Activated CD8-positive, alpha-beta memory T cell treated with anti-CD3 and anti-CD28 coated beads, Interleukin-2, amount 50 U/mL, for 48 hours (primary cell): ENCODE results near the gene HEBP1.
A peak's percentile ranks its signal among the peaks of the same experiment; 100 is the strongest.

Source experiments
- DNase-seq: peaks from one replicate; pipeline ENCODE4 v3.0.0-alpha.2; 2020

HEBP1 gene

DNA sequence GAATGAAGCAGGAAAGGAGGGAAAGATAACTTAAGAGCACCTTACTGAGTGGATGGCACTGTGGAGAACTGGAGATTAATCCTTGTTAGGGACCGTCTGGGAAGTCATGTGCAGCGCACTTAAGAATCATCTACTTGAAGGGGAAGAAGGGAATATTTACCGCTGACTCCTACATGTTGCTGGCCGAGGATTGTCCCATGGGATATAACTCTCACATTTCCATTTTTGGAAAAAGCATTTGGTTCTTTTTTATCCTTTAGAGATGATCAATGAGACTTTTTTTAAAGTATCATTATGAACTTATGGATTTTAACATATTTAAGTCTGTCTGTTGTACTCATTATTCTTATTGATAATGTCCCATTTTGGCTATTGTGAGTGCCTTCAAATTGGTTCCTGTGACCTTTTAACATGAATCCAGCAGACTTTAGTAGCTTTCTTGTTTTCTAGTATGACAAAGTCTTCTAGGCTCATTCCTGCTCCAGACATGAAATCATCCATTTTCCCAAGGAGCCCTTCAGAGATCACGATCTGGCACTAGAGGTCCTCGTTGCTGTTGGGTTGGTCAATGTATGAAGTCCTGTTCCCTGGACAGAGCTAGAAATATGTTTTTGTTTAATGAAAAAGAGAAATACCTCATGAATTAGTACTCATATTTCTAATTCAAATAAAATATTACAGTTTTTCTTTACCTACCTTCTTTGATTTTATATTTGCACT lies 23.9 kb upstream of the HEBP1 start:
- no peak for DNase-seq

DNA sequence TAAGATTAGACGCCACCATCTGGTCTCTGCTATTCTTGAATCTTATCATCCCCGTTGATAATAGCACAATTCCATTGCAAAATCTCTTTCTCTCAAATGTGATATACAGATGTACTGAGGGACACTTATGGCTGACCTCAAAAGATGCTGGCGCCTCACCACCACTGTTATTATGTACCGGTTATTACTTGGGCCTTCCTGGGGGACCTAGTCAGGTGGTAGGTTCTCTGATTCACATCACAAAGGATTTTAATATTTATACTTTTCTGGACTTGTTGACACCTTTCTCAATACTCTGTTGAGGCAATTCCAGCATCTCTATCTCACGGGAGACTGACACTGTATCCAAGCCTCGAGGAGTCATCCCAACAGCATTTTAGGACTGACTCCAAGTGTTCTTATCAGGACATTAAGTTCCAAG lies 22.8 kb upstream of the HEBP1 start:
- no peak for DNase-seq

DNA sequence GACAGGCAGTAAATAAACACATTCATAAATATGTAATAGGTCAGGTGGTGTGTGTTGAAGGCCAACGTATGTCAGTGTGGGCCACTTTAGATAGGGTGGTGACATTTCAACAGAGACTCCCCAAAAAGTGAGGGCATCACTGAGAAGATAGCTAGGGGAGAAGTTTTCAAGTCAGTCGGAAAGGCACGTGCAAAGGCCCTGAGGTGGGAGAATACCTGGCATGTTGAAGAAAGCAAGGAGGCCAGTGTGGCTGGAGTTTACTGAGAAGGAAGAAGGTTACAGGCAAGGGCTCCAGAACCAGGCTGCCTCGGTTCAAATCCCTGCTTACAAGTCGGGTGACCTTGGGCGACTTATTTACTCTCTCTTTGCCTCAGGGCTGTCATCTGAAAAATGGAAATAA lies 11.0 kb upstream of the HEBP1 start:
- DNase-seq, result no peak

DNA sequence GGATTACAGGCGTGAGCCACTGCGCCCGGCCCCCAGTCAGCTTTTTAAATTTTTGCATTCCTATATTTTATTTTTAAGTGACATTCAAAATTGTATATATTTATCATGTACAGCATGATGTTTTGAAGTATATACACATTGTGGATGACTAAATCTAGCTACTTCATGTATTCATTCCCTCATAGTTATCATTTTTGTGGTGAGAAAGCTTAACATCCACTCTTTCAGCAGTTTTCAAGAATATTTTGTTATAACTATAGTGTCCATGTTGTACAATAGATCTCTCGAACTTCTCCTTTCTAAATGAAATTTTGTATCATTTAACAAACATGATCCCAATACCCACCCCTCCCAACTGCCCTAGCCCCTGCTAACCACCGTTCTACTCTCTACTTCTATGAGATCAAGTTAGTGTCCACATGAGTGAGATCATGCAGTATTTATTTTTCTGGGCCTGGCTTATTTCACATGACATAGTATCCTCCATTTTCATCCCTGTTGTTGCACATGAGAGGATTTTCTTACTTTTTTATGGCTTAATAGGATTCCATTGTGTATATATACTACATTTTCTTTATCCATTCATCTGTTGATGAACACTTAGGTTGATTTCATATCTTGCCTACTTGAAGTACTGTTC lies 8.8 kb upstream of the HEBP1 start:
- no peak for DNase-seq

DNA sequence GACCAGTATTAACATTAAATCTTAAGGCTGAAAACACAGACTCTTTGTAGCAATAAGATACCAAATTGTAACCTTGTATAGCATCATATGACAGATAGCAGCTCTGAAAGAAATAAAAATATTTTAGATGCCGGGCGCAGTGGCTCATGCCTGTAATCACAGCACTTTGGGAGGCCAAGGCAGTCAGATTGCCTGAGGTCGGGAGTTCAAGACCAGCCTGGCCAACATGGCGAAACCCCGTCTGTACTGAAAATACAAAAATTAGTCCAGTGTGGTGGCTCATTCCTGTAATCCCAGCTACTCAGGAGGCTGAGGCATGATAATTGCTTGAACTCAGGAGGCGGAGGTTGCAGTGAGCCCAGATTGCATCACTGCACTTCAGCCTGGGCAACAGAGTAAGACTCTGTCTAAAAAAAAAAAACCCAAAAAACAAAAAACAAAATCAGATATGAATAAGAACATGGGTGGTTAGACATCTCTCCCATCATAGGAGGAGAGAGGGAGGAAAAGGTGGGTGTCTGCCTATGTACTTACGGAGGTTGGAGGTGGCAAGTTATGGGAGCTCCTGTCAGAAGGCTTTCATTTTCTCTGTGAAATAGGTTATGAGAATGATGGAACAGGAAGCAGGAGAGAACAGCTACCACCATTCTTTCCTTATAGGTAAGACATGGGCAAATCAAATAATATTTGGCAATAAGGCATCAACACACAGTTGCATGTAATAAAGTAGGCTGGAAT lies 7.6 kb upstream of the HEBP1 start:
- DNase-seq, result no peak

DNA sequence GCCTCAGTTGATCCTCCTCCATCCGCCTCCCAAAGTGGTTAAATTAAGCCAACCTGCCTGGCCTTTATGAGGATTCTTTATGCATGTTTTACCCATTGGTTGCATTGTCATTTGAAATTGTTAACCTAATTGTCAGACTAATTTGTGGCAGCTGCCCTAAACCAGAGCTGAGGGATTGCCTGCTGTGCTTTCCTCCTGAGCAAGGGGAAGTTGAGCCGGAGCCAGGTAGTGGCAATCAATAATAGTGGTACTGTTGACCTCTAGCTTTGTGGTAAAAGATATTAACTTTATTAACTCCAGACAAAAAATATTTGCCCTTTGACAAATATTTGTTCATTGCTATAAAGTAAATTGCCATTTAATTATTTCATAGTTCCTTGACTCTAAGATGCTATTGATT lies 5.6 kb upstream of the HEBP1 start:
- DNase-seq, result no peak

DNA sequence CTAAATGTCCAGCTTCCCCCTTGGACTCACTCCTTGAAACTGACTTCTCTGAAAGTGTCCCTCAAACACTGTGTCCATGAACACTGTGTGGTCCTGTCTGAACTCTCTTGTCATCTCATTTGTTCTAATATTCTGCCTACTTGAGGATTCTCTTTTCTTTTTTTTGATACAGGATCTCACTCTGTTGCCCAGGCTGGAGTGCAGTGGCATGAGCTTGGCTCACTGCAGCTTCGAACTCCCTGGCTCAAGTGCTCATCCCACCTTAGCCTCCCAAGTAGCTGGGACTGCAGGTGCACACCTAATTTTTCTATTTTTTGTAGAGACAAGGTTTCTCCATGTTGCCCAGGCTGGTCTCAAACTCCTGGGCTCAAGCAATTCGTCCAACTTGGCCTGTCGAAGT lies 4.9 kb upstream of the HEBP1 start:
- DNase-seq, result no peak

DNA sequence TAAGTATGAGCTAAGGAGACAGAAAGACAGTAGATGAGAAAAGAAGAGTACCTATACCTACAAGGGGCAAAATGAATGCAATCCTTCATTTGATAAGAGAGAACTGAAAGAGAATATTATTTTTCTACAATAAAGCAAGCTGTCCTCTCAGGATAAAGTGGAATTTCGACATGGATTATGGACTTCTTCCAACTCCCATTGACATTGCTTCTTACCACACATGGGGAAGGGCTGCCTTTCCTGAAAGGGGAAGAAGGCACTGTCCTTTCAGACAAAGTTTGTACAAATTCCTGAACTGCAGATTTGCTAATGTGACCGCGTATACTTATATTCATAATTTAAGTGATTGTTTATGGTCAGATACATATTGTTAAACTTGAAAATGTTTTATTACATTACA lies 4.3 kb upstream of the HEBP1 start:
- no peak for DNase-seq

DNA sequence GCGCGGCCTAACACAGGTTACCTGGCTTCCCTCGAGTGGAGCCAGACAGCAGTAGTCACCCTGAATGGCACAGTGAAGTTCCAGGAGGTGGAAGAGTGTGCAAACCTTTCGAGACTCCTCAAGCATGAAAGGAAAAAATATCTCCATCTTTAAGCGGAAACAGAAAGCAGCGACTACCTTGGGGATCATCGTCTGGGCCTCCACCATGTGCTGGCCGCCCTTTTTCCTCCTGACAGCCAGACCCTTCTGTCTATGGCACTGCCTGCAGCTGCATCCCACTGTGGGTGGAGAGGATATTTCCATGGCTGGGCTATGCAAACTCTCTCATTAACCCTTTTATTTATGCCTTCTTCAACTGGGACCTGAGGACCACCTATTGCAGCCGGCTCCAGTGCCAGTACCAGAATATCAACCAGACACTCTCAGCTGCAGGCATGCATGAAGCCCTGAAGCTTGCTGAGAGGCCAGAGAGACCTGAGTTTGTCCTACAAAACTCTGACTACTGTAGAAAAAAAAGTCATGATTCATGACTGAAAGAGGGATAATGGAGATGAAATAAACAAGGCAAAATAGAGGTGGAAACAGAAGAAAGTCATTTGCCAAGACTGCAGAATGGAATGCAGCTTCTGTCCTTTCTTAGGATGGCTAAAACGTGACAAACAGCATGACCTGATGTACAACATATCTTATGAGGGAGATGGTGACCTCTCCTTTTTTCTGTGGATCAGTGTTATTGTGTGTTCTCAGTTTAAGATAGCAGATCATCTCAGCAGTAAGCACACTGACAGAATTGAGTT lies 2.4 kb upstream of the HEBP1 start:
- no peak for DNase-seq

DNA sequence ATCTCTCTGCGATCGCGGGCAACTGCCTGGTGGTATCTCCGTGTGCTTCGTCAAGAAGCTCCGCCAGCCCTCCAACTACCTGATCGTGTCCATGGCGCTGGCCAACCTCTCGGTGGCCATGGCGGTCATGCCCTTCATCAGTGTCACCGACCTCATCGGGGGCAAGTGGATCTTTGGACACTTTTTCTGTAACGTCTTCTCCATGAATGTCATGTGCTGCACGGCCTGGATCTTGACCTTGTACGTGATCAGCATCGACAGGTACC lies 1.6 kb upstream of the HEBP1 start:
- DNase-seq, result no peak

DNA sequence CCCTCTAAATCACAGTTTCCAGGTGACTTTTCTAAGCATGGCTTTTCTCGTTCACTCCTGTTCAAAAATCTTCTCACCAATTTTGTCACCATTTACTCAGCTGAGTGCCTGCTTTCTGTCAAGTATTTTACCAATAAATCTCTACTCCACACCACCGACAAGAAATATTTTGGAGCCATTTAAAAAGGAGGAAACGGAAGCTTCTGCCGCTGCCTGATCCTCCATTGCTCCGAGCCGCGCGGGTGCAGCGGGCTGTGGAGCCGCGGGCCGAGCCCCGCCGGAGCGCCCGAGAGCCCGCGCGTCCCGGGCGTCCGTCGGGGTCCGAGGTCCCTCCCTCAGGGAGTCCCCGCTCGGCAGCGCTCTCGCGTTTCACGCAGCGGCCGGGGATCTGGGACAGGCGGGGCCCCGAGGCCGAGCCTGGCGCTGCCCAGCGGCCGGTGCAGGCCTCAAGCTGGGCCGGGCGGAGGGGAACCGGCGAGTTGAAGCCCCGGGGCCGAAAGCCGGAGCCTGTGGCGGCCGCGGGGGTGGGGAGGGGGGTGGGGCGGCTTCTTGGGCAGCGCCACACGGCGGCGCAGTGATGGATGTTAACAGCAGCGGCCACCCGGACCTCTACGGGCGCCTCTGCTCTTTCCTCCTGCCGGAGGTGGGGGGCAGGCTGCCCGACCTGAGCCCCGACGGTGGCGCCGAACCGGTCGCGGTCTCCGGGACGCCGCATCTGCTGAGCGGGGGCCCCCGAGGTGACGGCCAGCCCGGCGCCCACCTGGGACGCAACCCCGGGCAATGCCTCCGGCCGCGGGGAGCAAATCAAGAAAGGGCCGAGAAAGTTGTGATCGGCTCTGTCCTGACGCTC lies 1.1 kb upstream of the HEBP1 start:
- DNase-seq, result peak; percentile 69

DNA sequence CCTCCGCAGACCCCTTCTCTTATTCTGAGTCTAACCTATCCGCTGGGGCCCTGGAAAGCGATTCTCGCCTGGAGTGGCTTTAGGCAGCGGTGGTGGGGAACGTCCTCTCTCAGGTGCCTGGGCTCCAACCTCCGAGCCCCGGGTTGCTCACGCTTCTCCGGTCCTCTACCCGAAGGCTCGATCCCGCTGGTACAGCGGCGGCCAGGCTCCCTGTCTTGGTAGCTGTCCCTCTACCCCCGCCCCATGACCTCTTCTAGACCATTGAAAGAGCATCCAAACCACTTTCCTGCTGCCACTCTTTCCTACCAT lies 505 bp upstream of the HEBP1 start:
- no peak for DNase-seq

DNA sequence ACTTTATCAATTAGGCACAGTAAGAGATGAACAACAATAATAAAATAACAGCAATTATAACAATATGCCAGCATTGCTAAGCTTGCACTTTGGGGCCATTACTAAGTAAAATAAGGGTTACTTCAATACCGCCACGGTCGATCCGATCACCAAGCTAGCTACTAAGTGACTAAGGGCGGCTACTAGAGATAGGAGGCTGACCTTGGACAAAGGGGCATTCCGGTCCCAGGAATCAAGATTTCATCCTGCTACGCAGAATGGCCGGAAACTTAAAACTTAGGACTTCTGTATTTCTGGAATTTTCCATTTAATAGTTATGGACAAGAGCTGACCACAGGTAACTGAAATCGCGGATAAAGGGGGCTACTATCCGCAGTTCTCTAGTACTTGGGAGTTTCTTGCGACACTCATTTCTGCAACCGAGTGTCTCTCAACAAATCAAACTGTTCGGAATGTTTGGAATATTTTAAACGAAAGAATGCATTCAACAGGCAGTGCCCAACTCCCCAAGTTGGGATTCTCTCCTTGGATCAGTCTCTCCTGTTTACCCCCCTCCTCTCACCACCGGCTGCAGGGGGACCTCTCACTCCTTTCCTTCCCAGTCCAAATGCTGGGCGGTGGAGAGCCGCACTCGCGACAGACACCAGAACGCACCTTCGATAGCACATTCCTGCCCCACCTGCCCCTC lies 650 bp downstream of the HEBP1 start:
- DNase-seq, result no peak

DNA sequence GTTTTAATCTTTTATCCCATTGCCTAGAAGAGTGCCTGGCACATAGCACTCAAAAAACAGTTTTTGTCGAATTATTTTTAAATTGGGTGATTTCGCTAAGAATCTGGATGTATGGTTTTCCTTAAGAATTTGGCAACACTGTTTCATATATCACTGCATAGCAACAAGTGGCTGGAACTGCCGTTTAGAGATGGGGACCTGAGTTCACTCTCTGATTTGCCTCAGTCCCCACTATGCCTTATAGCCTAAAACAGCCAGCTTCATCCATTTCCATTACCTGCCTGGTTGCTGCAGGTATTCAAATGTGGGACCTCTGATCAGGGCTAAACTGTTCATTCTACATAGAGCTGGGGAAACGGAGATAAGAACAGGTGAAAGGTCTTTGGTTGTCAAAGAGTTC lies 1.8 kb downstream of the HEBP1 start:
- DNase-seq, result no peak

DNA sequence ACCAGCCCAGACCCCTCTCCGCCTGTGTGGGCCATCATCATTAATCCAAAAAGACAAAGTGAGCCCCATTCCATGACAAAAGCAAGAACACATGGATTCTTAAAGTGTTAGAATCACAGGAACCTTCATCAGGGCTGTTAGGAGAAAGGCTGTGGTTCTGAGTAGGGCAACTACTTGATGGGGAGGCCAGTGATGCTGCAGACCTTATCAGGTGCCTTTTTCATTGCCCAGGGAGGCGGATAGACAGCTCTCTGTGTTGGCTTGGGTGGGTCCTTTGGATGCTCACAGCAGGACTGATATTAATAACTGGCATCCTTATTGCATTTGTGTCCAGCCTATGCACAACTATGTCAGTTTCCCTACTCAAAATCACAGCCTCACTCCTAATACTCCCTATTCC lies 2.3 kb downstream of the HEBP1 start:
- no peak for DNase-seq

DNA sequence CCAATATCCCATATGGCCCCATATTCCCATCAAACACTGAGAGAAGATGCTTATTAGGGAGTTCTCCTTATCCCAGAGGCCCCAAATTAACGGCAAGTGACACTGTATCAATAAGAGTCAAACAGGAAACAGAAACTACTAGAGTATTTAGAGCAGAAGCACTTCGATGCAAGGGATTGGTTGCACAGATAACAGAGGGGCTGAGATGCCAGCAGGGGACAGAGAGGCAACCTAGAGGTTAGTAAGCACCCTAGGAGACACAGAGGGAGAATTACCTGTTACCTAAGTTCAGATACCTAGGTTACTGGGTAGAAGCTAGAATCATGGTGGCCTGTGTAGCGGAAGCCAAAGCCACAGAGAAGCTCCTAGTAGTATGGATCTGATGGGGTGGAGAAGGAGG lies 2.9 kb downstream of the HEBP1 start:
- no peak for DNase-seq

DNA sequence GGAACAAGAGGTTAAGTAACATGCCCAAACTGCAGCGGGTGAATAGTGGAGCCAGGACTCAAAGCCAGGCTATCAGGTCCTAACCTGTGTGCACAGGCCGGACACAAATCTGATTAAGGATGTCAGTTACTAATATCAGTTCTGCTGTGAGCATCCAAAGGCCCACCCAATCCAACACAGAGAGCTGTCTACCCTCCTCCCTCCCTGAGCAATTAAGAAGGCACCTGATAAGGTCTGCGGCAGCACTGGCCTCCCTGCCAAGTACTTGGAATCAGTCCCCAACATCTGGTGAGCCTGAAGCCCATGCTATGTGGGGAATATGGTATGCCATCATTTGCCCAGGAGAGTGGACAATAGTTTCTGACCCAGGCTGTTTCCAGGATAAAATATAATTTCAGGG lies 3.9 kb downstream of the HEBP1 start:
- no peak for DNase-seq

DNA sequence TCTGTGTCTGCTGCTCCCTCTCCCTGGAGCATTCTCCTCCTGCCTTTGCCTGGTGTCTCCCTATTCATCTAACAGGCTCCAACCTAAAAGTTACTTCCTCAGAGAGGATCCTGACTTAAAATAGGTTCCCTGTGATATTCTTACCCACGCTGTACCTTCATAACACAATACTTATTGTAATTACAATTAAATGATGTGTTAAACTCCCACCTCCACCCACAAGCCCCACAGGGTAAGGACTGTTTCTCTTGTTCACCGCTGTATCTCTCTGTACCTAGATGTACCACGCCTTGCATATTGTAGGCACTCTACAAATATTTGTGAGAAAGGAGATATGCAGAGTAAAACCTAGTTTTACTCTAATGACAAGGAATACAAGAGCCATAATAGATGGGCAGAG lies 5.0 kb downstream of the HEBP1 start:
- no peak for DNase-seq

DNA sequence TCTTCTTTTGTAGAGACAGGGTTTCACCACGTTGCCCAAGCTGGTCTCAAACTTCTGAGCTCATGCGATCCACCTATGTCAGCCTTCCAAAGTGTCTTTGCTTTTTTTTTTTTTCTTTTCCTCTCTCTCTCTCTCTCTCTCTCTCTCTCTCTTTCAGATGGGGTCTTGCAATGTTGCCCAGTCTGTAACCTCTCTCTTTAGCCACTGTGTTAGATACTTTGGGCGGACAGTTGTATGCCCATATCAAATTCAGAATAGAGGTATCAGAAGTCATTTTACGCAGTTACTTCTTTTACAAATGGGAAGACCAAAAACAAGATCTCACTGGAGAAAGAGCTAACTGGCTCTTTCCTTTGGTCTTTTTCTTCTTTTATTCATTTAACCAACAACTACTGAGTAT lies 6.7 kb downstream of the HEBP1 start:
- no peak for DNase-seq

DNA sequence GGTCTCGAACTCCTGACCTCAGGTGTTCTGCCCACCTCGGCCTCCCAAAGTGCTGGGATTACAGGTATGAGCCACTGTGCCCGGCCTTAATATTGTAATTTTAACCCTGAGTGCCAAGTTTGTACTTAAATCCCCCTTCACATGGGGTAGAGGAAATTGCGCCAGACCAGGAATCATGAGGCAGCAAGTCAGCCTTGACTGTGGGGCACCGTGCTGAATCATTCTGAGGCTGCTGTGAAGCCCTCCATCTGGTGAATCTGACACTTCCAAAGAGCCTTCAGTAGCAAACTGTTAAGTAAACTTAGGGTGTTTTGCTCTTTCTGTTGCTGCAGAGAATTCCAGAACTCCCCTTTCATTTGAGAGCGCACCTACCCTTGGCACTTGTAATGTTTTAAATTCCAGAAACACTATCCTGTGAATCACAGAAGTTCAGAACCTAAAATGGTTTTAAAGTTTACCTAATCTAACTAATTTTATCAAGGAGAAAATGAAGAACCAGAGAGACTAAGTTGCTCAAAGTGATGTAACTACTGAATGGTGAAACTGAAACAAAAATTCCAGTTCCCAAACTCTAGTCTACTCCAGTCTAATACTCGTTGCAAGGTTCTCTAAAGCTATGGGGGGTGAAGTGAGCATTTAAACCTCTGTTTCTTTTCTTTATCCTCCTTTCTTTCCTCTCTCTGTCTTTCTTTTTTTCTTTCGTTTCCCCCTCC lies 7.5 kb downstream of the HEBP1 start:
- no peak for DNase-seq

DNA sequence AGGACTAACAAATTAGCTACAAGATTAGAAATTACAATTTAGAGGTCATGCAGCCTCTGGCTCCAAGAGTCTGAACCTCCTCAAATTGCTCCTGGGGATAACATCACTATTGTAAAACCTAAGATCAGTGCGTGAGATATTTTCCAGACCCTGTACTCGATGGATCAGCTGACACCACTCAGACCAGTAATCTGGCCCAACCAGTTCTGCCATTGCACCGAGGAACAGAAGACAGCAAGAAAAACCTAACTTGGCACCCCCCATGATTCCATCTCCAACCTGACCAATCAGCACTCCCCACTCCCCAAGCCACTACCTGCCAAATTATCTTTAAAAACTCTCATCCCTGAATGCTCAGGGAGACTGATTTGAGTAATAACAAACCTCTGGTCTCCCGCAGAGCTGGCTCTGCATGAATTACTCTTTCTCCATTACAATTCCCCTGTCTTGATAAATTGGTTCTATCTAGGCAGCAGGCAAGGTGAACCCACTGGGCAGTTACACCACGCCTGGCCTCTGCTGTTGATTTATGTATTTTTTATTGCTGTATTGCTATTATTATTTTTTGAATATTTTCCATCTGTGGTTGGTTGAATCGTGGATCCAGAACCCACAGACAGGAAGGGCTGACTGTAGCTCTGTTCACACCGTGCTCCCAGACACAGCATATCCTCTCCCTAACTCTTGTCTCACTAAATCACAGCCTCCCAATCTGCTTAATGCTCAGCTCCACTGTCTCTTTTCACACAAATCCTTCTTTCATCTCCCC lies 9.2 kb downstream of the HEBP1 start:
- DNase-seq, result no peak
